OCI-LY1 (cell line): ENCODE data around the gene TMEM178A.

Experiments
- H2AFZ ChIP-seq: fragments of 200-600 bp; sonication (generic), shearing (Covaris generic); 2 replicates; pipeline ENCODE4 v1.6.0; 2014; ENCODE audit warnings: antibody characterized with exemption, mild to moderate bottlenecking, low read length
- H3F3A ChIP-seq: fragments of 200-600 bp; sonication (generic), shearing (Covaris generic); 2 replicates; pipeline ENCODE4 v1.6.0; 2014; ENCODE audit warnings: mild to moderate bottlenecking, antibody characterized with exemption, low read length, moderate library complexity; ENCODE audit not compliant: insufficient read depth
- H3K27ac ChIP-seq: fragments of 200-600 bp; sonication (generic); 2 replicates; pipeline ENCODE4 v1.5.1; 2014; ENCODE audit warnings: low read length, mixed run types, mild to moderate bottlenecking, low read depth; ENCODE audit not compliant: poor library complexity, severe bottlenecking
- H3K27me3 ChIP-seq: fragments of 200-600 bp; sonication (generic); 2 replicates; pipeline ENCODE4 v1.6.0; 2014; ENCODE audit warnings: antibody characterized with exemption, mild to moderate bottlenecking, low read length, moderate library complexity; ENCODE audit not compliant: insufficient read depth
- H3K36me3 ChIP-seq: fragments of 200-600 bp; sonication (generic); 2 replicates; pipeline ENCODE4 v1.6.1; 2014; ENCODE audit warnings: mild to moderate bottlenecking, antibody characterized with exemption, low read length, moderate library complexity, mixed read lengths; ENCODE audit not compliant: insufficient read depth
- H3K4me1 ChIP-seq: fragments of 200-600 bp; sonication (generic); 2 replicates; pipeline ENCODE4 v1.5.1; 2014; ENCODE audit warnings: mild to moderate bottlenecking, low read length, moderate library complexity; ENCODE audit not compliant: insufficient read depth, severe bottlenecking
- H3K4me2 ChIP-seq: fragments of 200-600 bp; sonication (generic), shearing (Covaris generic); 2 replicates; pipeline ENCODE4 v1.6.1; 2014; ENCODE audit warnings: low read length
- H3K4me3 ChIP-seq: fragments of 200-600 bp; sonication (generic); 2 replicates; pipeline ENCODE4 v1.5.1; 2014; ENCODE audit warnings: low read length, low read depth, mild to moderate bottlenecking, mixed read lengths; ENCODE audit not compliant: poor library complexity, severe bottlenecking
- H3K79me2 ChIP-seq: fragments of 200-600 bp; shearing (Covaris generic); 2 replicates; pipeline ENCODE4 v1.6.1; 2016; ENCODE audit warnings: mixed run types, low read length, mixed read lengths; ENCODE audit not compliant: insufficient read depth
- H3K9ac ChIP-seq: fragments of 200-600 bp; sonication (generic), shearing (Covaris generic); 2 replicates; pipeline ENCODE4 v1.6.1; 2014; ENCODE audit warnings: mild to moderate bottlenecking, low read length, mixed read lengths
- H3K9me2 ChIP-seq: fragments of 200-600 bp; sonication (generic), shearing (Covaris generic); 2 replicates; pipeline ENCODE4 v1.6.1; 2014; ENCODE audit warnings: low read depth, mild to moderate bottlenecking, low read length, mixed read lengths
- H3K9me3 ChIP-seq: fragments of 200-600 bp; shearing (Covaris generic); 2 replicates; pipeline ENCODE4 v1.6.1; 2014; ENCODE audit warnings: low read length, mixed read lengths
- H4K20me1 ChIP-seq: fragments of 200-600 bp; sonication (generic), shearing (Covaris generic); 2 replicates; pipeline ENCODE4 v1.6.0; 2016; ENCODE audit warnings: mild to moderate bottlenecking, low read length; ENCODE audit not compliant: insufficient read depth
- CTCF ChIP-seq: fragments of 200-600 bp; sonication (generic), shearing (Covaris generic); IDR thresholded peaks from 2 replicates; pipeline ENCODE4 v1.5.1; 2017; ENCODE audit warnings: mild to moderate bottlenecking, antibody characterized with exemption, low read length, moderate library complexity, mixed read lengths
- EZH2 ChIP-seq: fragments of 200-600 bp; sonication (generic), shearing (Covaris generic); IDR thresholded peaks from 2 replicates; pipeline ENCODE4 v1.8.0; 2017; ENCODE audit warnings: borderline replicate concordance, mixed run types, mild to moderate bottlenecking, antibody characterized with exemption, low read length, moderate library complexity, mixed read lengths

TMEM178A gene

GRCh38 chr2:39731546-39731945 lies 65.8 kb downstream of the TMEM178A start:
- Histone ChIP-seq H3K27ac (no peak overlapping the region), H3K27me3 (no peaks in the 10 kb centered on the region), H3K36me3 (peaks cover 27% of the 10 kb centered on the region), H3K79me2 (no peaks in the 10 kb centered on the region), H4K20me1 (no peaks in the 10 kb centered on the region), H3K9ac (no peak overlapping the region), H3K4me1 (no peaks in the 10 kb centered on the region), H2AFZ (no peak overlapping the region), H3K4me2 (no peak overlapping the region), H3K9me3 (no peaks in the 10 kb centered on the region), H3F3A (no peaks in the 10 kb centered on the region), H3K9me2 (no peaks in the 10 kb centered on the region), H3K4me3 (no peak overlapping the region)
- TF ChIP-seq EZH2 (no peak), CTCF (no peak)

GRCh38 chr2:39732482-39732881 lies 66.8 kb downstream of the TMEM178A start:
- Histone ChIP-seq H3K4me3 (no peak overlapping the region), H3K27ac (no peak overlapping the region), H3K4me2 (no peak overlapping the region), H2AFZ (no peak overlapping the region), H3K4me1 (no peaks in the 10 kb centered on the region), H3K9me2 (no peaks in the 10 kb centered on the region), H3K9me3 (no peaks in the 10 kb centered on the region), H3K36me3 (peaks cover 35% of the 10 kb centered on the region), H4K20me1 (no peaks in the 10 kb centered on the region), H3K9ac (no peak overlapping the region), H3K79me2 (no peaks in the 10 kb centered on the region), H3K27me3 (no peaks in the 10 kb centered on the region), H3F3A (no peaks in the 10 kb centered on the region)
- TF ChIP-seq EZH2 (no peak), CTCF (no peak)

- no peaks in the 10 kb centered on the region for H3K27me3 ChIP-seq
- no peak overlapping the region for H3K4me2 ChIP-seq
- no peak for TF ChIP-seq CTCF
- no peak for TF ChIP-seq EZH2
- H3F3A ChIP-seq, result no peaks in the 10 kb centered on the region
- H3K4me1 ChIP-seq, result no peaks in the 10 kb centered on the region
- no peaks in the 10 kb centered on the region for H4K20me1 ChIP-seq
- no peaks in the 10 kb centered on the region for H3K79me2 ChIP-seq
- no peak overlapping the region for H3K9ac ChIP-seq
- H3K9me3 ChIP-seq, result no peaks in the 10 kb centered on the region
- no peaks in the 10 kb centered on the region for H3K9me2 ChIP-seq
- H3K36me3 ChIP-seq, result peaks cover 42% of the 10 kb centered on the region
- H3K27ac ChIP-seq, result no peak overlapping the region
- no peak overlapping the region for H3K4me3 ChIP-seq
- H2AFZ ChIP-seq, result no peak overlapping the region
Observed at GRCh38 chr2:39733070-39733674, 67.5 kb downstream of the TMEM178A start.
